ENCODE data around the gene EIPR1.

The EIPR1 gene

GRCh38 chr2:3222636-3223035 is 155.0 kb downstream of the EIPR1 start:
- no peak overlapping the region for H3K27ac ChIP-seq
- no peak for TF ChIP-seq CTCF (conservative IDR thresholded peaks at IDR 0.05)

GRCh38 chr2:3219536-3219935 is 158.1 kb downstream of the EIPR1 start:
- TF ChIP-seq CTCF (conservative IDR thresholded peaks at IDR 0.05) = no peak
- H3K27ac ChIP-seq = no peak overlapping the region

GRCh38 chr2:3217646-3218045 is 160.0 kb downstream of the EIPR1 start:
- no peak for TF ChIP-seq CTCF (conservative IDR thresholded peaks at IDR 0.05)
- H3K27ac ChIP-seq = no peak overlapping the region

- TF ChIP-seq CTCF (conservative IDR thresholded peaks at IDR 0.05) = no peak
- H3K27ac ChIP-seq = no peak overlapping the region
Observed at GRCh38 chr2:3216841-3217495, 160.7 kb downstream of the EIPR1 start.

GRCh38 chr2:3214806-3215404 is 162.7 kb downstream of the EIPR1 start:
- no peak for TF ChIP-seq CTCF (conservative IDR thresholded peaks at IDR 0.05)
- no peak overlapping the region for H3K27ac ChIP-seq

GRCh38 chr2:3214065-3214464 is 163.6 kb downstream of the EIPR1 start:
- no peak overlapping the region for H3K27ac ChIP-seq
- TF ChIP-seq CTCF (conservative IDR thresholded peaks at IDR 0.05) = no peak

GRCh38 chr2:3212984-3213383 is 164.6 kb downstream of the EIPR1 start:
- H3K27ac ChIP-seq = no peak overlapping the region

More at GRCh38 chr2:3212984-3213383, 164.6 kb downstream of the EIPR1 start:
- no peak for TF ChIP-seq CTCF (conservative IDR thresholded peaks at IDR 0.05)
